ENCODE data around the gene STAU1. TPM values are rescaled to one million over a fixed set of nuclear protein-coding genes. Genes with fewer than 3 reads are reported as not detected.
"Not testable (repeated sequence)": the region's sequence is repeated elsewhere in the genome, so short reads cannot be mapped to it uniquely, and the experiment has no call there.

The STAU1 gene
- total RNA-seq, 1 donor from 2014 or later, result 71.1 TPM

DNA sequence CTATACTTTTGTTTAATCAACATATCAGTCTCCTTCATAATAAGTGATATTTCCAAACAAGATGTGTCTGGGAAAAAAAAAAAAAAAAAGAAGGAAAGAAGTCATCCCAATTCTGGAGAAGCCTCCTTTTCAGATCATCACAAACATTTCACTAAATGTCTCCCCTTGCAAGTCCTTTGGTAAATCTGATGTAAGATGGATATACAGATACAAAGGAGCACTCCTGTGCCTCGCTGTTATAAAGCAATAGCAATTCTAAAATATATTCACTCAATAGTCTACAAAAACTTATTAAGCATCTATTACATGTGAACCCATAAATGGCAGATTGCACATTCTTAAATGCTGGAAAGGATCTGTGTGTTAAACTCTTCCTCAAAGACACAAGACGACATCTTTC, 17.4 kb downstream of the STAU1 start:
- H3K4me1 Mint-ChIP-seq (ENCODE audit: low read depth), result peaks cover 56% of the 10 kb centered on the region
- H3K9me3 Mint-ChIP-seq, result no peaks in the 10 kb centered on the region
- no peak for DNase-seq (ENCODE audit: low spot score)
- no peaks in the 10 kb centered on the region for H3K27me3 Mint-ChIP-seq (ENCODE audit: insufficient read depth)
- H3K36me3 Mint-ChIP-seq (ENCODE audit: low read depth), result peaks cover 31% of the 10 kb centered on the region
- no peak overlapping the region for H3K4me3 Mint-ChIP-seq
- intact Hi-C loops (cut with micrococcal nuclease), result no loop called here
- no peak overlapping the region for H3K27ac Mint-ChIP-seq

DNA sequence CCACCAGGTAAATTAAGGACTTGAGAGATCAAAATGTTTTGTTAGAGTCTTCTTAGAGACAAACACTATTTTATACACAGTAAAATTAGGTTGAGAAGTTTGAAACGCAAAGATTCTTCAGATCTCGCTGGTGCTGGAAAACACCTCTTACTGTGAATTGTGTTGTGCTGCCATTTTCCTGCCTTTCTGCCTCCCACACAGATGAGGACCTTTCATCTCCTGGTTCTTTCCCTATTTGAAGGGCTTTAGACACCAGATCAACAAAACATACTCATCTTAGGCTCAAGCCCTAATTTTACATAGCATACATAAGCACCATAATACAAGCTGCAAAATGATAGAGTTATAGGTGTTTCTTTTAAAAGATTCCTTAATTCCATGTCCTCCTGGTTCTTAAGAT, 18.6 kb downstream of the STAU1 start:
- intact Hi-C loops (cut with micrococcal nuclease), result loop anchor here (5.0 kb wide), 3 partner anchors 37 to 122 kb away; partner anchors contain the start of genes CSE1L and ZNFX1
- H3K4me1 Mint-ChIP-seq (ENCODE audit: low read depth), result peaks cover 60% of the 10 kb centered on the region
- H3K27me3 Mint-ChIP-seq (ENCODE audit: insufficient read depth), result no peaks in the 10 kb centered on the region
- H3K27ac Mint-ChIP-seq, result peak overlapping the region; percentile 84
- peaks cover 32% of the 10 kb centered on the region for H3K36me3 Mint-ChIP-seq (ENCODE audit: low read depth)
- H3K9me3 Mint-ChIP-seq, result no peaks in the 10 kb centered on the region
- H3K4me3 Mint-ChIP-seq, result no peak overlapping the region
- no peak for DNase-seq (ENCODE audit: low spot score)

DNA sequence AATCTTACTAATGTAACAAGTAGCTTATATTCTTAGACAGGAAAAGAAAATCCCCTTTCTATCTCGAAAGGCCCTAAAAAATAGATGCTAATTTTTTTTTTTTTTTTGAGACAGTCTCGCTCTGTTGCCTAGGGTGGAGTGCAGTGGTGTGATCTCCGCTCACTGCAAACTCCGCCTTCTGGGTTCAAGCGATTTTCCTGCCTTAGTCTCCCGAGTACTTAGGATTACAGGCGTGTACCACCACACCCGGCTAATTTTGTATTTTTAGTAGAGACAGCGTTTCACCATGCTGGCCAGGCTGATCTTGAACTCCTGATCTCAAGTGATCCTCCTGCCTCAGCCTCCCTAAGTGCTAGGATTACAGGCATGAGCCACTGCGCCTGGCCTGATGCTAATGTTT, 19.3 kb downstream of the STAU1 start:
- not testable (repeated sequence) for H3K27me3 Mint-ChIP-seq (ENCODE audit: insufficient read depth); H3K9me3 Mint-ChIP-seq; H3K27ac Mint-ChIP-seq; H3K4me3 Mint-ChIP-seq; DNase-seq (ENCODE audit: low spot score)
- Mint-ChIP-seq H3K4me1 (ENCODE audit: low read depth) (peaks cover 60% of the 10 kb centered on the region), H3K36me3 (ENCODE audit: low read depth) (peaks cover 31% of the 10 kb centered on the region)
- intact Hi-C loops (cut with micrococcal nuclease), result loop anchor here (5.0 kb wide), 3 partner anchors 37 to 122 kb away; partner anchors contain the start of genes CSE1L and ZNFX1

DNA sequence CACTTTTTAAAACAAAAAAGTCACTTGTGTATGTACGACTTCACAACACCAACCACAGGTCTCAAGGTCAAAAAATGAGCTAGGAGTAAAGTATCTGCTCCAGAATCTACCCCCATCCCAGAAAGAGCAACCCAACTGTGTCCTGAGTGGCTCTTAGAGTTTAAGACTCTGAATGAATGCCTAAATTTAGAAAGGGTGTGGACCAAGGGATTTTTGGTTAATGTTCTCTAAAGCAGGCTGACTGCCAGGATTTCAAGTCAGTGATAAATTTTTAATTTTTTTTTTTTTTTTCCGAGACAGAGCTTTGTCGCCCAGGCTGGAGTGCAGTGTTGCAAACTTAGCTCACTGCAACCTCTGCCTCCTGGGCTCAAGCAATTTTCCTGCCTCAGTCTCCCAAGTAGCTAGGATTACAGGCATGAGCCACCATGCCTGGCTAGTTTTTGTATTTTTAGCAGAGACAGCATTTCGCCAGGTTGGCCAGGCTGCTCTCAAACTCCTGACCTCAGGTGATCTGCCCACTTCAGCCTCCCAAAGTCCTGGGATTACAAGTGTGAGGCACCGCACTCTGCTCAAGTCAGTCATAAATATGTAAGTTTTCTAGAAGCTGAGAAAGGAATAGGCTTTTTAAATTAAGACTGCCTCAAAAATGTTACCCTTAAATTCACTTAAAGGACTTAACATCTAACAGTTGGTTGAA, 20.2 kb downstream of the STAU1 start:
- Mint-ChIP-seq H3K36me3 (ENCODE audit: low read depth) (peaks cover 25% of the 10 kb centered on the region), H3K27ac (peak overlapping the region; percentile 89), H3K9me3 (no peaks in the 10 kb centered on the region), H3K4me1 (ENCODE audit: low read depth) (peaks cover 55% of the 10 kb centered on the region), H3K27me3 (ENCODE audit: insufficient read depth) (no peaks in the 10 kb centered on the region), H3K4me3 (peak overlapping the region; percentile 69)
- intact Hi-C loops (cut with micrococcal nuclease), result loop anchor here (5.0 kb wide), 3 partner anchors 36 to 121 kb away; partner anchors contain the start of genes CSE1L and ZNFX1
- DNase-seq (ENCODE audit: low spot score), result no peak

DNA sequence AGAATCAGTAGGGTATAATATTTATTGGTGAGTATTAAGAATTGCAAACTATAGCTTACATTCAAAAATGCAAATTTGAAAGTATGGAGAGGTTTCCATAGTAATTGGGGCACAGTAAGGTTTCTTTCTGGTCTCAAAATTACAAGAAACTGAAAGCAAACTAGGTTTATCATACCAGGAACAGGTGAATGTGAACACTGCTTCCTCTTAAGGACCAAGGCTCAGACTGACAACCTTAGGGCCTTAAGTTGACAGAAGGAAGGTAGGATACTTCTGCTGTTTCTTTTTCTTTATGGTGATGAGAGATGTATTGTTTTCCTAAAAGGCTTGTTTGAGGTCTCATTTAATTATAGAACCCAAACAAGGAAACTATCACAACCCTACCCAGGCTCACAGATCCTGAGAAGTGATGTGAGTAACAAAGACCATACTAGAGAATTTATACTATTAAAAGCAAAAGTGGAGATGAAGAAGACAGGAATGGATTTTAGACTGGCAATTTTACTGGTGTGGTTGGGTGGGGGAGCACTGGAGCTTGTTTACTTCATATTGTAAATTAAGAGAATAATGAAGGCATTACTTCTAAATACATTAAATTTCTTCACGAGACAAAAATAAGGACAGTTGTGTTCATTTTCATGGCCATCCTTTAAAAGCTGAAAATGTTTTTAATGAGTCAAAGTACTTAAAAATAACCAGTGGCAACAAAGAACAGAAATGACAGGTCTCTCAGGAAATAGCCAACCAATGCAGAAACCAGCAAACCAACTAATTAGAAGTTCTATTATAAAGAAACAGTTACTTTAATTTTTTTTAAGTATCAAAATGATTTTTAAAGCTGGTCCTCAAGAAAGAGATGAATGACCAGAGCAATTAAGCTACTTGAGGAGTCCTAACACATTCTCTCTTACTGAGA, 21.3 kb downstream of the STAU1 start:
- Mint-ChIP-seq H3K36me3 (ENCODE audit: low read depth) (peaks cover 20% of the 10 kb centered on the region), H3K4me1 (ENCODE audit: low read depth) (peaks cover 51% of the 10 kb centered on the region), H3K4me3 (peak overlapping the region; percentile 72), H3K9me3 (no peaks in the 10 kb centered on the region), H3K27ac (peak overlapping the region; percentile 89), H3K27me3 (ENCODE audit: insufficient read depth) (no peaks in the 10 kb centered on the region)
- intact Hi-C loops (cut with micrococcal nuclease), result loop anchor here (1.0 to 5.0 kb wide), 6 partner anchors 11 to 119 kb away; partner anchors contain the start of genes CSE1L and ZNFX1
- DNase-seq (ENCODE audit: low spot score), result no peak

DNA sequence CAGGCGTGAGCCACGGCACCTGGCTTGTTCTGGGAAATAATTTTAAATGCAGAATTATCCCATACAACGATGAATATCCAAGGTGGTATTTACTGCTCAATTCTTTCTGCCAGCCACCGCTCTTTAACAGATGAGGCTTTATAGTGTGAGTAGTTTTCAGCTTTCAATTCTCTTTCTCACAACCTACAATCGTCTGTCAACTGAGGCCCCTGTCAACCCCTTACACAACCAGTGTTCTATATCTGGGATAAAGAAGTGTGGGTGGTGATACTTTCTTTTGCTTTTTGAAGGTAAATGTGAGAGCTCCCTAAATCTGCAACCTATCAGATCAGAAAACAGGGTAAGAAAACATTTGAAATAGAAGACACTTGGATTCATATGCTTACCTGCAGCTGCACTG, 22.5 kb downstream of the STAU1 start:
- Mint-ChIP-seq H3K4me3 (peak overlapping the region; percentile 27), H3K9me3 (no peaks in the 10 kb centered on the region), H3K36me3 (ENCODE audit: low read depth) (peaks cover 19% of the 10 kb centered on the region), H3K27me3 (ENCODE audit: insufficient read depth) (no peaks in the 10 kb centered on the region), H3K27ac (peak overlapping the region; percentile 81), H3K4me1 (ENCODE audit: low read depth) (peaks cover 56% of the 10 kb centered on the region)
- intact Hi-C loops (cut with micrococcal nuclease), result loop anchor here (1.0 to 5.0 kb wide), 6 partner anchors 10 to 118 kb away; partner anchors contain the start of genes CSE1L and ZNFX1
- no peak for DNase-seq (ENCODE audit: low spot score)

DNA sequence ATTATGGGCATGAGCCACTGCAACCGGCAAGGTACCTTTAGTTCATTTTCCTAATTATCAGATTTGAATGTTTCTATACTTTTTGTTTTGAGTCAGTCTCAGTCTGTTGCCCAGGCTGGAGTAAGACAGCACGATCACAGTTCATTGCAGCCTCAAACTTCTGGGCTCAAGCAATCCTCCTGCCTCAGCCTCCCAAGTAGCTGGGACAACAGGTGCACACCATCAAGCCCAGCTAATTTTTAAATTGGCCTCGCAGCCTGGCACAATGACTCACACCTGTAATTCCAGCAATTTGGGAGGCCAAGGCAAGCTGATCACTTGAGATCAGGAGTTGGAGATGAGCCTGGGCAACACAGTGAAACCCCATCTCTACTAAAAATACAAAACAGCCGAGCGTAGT, 24.4 kb downstream of the STAU1 start:
- peaks cover 51% of the 10 kb centered on the region for H3K4me1 Mint-ChIP-seq (ENCODE audit: low read depth)
- H3K27me3 Mint-ChIP-seq (ENCODE audit: insufficient read depth), result no peaks in the 10 kb centered on the region
- intact Hi-C loops (cut with micrococcal nuclease), result no loop called here
- H3K4me3 Mint-ChIP-seq, result no peak overlapping the region
- H3K27ac Mint-ChIP-seq, result no peak overlapping the region
- H3K36me3 Mint-ChIP-seq (ENCODE audit: low read depth), result peaks cover 33% of the 10 kb centered on the region
- no peaks in the 10 kb centered on the region for H3K9me3 Mint-ChIP-seq
- DNase-seq (ENCODE audit: low spot score), result no peak

DNA sequence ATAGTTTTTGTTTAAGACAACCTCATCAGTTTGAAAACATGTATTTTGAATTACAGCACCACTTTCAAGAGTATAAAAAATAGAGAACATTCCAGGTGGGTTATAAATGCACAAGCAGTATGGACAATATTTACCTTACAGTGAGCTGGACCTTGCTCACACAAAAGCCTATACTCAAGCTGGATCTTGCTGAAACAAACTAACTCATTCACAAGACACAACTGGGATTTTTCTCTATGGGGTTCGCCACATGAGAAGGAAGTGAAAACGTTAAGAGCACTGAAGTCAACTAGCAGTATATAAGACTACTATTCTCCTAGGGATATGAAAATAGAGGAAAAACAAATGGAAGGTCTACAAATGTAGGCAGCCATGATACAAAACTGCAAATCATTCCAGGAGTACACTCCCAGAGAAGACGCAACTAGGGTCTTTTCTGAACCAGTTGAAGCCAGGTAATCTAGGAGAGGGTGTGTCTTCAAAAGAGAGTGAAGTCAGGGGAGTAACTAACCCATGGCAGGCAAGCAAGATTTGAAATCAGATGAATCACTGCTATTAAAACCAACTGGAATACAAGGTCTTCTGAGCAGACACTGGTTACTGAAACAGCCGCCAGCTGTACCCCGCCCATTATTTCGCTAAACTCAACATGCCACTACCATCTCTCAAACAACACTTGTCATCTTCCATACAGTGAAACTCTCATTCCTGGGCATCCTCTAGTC, 26.5 kb downstream of the STAU1 start:
- Mint-ChIP-seq H3K4me3 (no peak overlapping the region), H3K27ac (no peak overlapping the region), H3K4me1 (ENCODE audit: low read depth) (peaks cover 38% of the 10 kb centered on the region), H3K36me3 (ENCODE audit: low read depth) (peaks cover 33% of the 10 kb centered on the region), H3K27me3 (ENCODE audit: insufficient read depth) (no peaks in the 10 kb centered on the region), H3K9me3 (no peaks in the 10 kb centered on the region)
- DNase-seq (ENCODE audit: low spot score), result no peak
- intact Hi-C loops (cut with micrococcal nuclease), result no loop called here

DNA sequence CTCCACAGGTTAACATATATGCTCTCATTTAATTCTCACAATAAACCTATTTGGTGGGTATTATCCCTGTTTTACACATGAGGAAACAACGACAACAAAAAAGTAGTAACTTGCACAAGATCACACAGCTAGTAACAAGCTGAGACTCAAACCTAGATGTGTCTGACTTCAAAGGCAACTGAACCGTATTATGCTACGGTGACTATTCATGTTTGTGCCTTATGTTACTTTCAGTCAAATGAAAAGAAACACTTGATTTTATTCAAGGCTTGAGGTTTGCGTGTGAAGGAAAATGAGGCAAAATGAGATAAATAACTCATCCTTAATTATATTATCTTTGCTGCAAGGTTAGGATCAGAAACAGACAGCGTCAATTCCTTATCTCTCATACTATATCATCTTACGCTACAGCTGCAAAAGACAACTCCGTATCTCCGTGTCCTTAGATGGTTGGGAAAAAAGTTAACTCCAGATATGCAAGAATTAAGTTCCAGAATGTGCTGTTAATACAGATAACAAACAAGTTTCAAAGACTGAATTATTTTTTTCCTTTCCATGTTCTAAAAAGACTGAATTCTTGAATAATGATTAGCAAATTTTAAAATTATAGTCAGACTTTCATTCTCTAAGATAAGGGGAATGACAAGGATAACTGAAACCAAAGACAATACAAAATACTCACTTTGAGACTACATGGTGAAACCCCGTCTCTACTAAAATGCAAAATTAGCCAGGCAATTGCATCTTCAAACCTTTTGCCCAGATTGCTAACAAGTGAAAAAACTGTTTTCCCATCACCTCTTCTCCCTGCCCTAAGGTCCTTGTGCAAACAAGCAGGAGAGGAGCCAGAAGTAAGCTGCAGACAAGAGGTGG, 27.8 kb downstream of the STAU1 start:
- H3K4me3 Mint-ChIP-seq, result no peak overlapping the region
- H3K9me3 Mint-ChIP-seq, result no peaks in the 10 kb centered on the region
- H3K27me3 Mint-ChIP-seq (ENCODE audit: insufficient read depth), result no peaks in the 10 kb centered on the region
- intact Hi-C loops (cut with micrococcal nuclease), result no loop called here
- H3K4me1 Mint-ChIP-seq (ENCODE audit: low read depth), result peaks cover 34% of the 10 kb centered on the region
- H3K36me3 Mint-ChIP-seq (ENCODE audit: low read depth), result peaks cover 29% of the 10 kb centered on the region
- no peak for DNase-seq (ENCODE audit: low spot score)
- peak overlapping the region; percentile 29 for H3K27ac Mint-ChIP-seq

DNA sequence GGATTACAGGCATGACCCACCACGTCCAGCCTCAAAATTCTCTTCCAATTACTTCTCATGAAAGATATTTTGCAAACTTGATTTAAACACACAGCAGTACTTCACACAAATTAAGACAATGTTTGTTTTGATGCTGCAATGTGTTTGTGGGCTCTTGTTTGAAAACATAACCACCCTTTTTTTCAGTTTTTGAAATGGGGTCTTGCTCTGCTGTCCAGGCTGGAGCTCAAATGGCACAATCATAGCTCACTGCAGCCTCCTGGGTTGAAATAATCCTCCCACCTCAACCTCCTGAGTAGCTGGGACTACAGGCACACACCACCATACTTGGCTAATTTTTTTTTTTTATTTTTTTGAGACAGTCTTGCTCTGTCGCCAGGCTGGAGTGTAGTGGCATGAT, 31.0 kb downstream of the STAU1 start:
- intact Hi-C loops (cut with micrococcal nuclease), result no loop called here
- no peak for DNase-seq (ENCODE audit: low spot score)
- Mint-ChIP-seq H3K27ac (no peak overlapping the region), H3K36me3 (ENCODE audit: low read depth) (peaks cover 31% of the 10 kb centered on the region), H3K9me3 (no peaks in the 10 kb centered on the region), H3K4me3 (no peak overlapping the region), H3K27me3 (ENCODE audit: insufficient read depth) (no peaks in the 10 kb centered on the region), H3K4me1 (ENCODE audit: low read depth) (peaks cover 37% of the 10 kb centered on the region)

DNA sequence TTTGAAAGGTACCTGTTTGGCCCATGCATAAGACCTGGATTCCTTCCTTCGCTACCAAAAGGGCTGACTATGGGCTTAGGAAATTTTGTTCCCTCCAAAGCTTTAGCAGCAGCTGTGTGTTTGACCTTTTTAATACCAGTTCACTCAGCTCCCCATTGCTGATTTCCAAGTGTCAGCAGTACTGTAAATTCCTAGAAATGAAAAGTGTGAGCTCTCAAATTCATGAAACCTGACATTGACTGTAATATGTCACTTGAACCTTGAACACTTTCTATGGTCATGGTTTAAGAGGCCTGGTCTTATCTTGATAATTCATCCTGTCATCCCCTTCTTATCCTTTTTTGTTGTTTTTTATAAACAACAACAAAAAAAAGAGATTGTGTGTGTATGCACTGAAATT, 31.7 kb downstream of the STAU1 start:
- H3K4me3 Mint-ChIP-seq, result no peak overlapping the region
- H3K27me3 Mint-ChIP-seq (ENCODE audit: insufficient read depth), result no peaks in the 10 kb centered on the region
- peaks cover 35% of the 10 kb centered on the region for H3K36me3 Mint-ChIP-seq (ENCODE audit: low read depth)
- peaks cover 35% of the 10 kb centered on the region for H3K4me1 Mint-ChIP-seq (ENCODE audit: low read depth)
- DNase-seq (ENCODE audit: low spot score), result no peak
- H3K9me3 Mint-ChIP-seq, result no peaks in the 10 kb centered on the region
- H3K27ac Mint-ChIP-seq, result no peak overlapping the region
- intact Hi-C loops (cut with micrococcal nuclease), result no loop called here

DNA sequence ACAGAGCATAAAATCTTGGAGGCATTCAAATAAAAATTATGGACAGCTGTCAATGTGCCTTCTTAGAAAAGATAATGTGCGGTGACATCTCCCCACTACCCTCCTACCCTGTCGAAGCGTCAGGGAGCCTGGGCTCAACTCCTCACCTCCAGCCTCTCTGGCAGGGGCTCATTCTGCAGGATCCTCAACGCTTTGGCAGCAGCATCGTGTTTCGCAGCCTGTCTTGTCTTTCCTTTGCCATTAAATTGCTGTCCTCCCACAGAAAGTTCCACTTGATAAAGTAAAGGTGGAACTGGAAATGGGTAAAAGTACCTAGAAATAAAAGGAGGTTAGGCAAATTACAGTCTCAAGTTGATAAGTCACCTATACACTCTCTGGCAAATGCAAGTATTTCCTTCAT, 36.7 kb downstream of the STAU1 start:
- Mint-ChIP-seq H3K27ac (no peak overlapping the region), H3K4me3 (no peak overlapping the region), H3K27me3 (ENCODE audit: insufficient read depth) (no peaks in the 10 kb centered on the region), H3K9me3 (no peaks in the 10 kb centered on the region), H3K36me3 (ENCODE audit: low read depth) (peaks cover 36% of the 10 kb centered on the region), H3K4me1 (ENCODE audit: low read depth) (peaks cover 30% of the 10 kb centered on the region)
- intact Hi-C loops (cut with micrococcal nuclease), result no loop called here
- DNase-seq (ENCODE audit: low spot score), result no peak
